GM12874 (cell line): ENCODE data around the gene TNFRSF25.

Source experiments
- TF ChIP-seq, protein P1 (sequence below): IDR thresholded peaks from 2 replicates; pipeline ENCODE4 v1.5.1; 2011; ENCODE audit warnings: low read depth, mild to moderate bottlenecking, control low read depth, low read length, moderate library complexity; ENCODE audit not compliant: insufficient read depth

Gene TNFRSF25

DNA sequence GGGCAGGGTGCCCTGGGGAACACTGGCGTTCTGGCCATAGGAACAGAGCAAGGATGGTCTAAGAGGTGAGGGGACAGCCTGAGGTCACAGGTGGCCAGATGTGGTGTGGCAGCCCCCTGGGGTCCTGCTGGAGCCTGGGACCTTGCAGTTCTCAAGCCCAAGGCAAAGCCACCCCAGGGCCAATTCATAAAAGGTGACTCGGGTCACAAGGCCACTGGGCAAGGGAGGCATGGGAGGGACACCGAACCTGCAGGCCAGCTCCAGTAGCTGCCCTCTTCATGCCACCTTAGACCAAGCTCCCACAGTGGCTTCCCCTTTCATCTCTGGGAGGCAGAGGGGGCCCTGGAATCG lies 19.3 kb downstream of the TNFRSF25 start:
- TF ChIP-seq, protein P1, sequence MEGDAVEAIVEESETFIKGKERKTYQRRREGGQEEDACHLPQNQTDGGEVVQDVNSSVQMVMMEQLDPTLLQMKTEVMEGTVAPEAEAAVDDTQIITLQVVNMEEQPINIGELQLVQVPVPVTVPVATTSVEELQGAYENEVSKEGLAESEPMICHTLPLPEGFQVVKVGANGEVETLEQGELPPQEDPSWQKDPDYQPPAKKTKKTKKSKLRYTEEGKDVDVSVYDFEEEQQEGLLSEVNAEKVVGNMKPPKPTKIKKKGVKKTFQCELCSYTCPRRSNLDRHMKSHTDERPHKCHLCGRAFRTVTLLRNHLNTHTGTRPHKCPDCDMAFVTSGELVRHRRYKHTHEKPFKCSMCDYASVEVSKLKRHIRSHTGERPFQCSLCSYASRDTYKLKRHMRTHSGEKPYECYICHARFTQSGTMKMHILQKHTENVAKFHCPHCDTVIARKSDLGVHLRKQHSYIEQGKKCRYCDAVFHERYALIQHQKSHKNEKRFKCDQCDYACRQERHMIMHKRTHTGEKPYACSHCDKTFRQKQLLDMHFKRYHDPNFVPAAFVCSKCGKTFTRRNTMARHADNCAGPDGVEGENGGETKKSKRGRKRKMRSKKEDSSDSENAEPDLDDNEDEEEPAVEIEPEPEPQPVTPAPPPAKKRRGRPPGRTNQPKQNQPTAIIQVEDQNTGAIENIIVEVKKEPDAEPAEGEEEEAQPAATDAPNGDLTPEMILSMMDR = no peak

DNA sequence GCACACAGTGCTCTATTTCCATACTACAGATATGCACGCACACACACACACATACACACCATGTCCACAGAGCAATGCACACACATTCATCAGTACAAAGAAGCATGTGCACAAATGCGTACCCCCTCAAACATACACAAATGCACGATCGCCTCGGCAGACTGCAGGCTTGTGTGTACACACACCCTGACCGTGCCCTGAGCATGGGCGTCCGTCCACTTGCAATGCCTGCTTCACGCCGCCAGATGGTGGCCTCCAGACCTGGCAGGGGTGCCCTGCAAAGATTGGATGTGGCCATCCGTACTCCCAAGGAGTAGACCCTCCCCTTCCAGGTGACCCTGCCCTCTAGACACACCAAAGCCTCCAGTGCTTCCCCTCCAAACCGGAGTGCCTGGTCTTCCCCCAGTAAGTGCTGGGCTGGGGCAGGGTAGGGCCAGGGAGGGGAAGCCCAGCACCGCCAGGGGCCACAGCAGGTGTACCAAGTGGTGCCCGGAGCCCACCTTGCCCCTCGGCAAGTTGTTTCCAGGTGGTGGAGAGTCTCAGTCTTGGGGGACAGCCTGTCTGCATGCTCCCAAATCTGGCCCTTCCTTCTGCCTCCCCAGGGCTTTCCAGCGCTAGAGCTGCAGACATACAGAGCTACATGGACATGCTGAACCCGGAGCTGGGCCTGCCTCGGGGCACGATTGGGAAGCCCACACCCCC lies 20.8 kb downstream of the TNFRSF25 start:
- TF ChIP-seq, protein P1 = peak; percentile 67

- TF ChIP-seq, protein P1 = no peak
Measured at GRCh38 chr1:6444377-6444776, 21.6 kb downstream of the TNFRSF25 start.

DNA sequence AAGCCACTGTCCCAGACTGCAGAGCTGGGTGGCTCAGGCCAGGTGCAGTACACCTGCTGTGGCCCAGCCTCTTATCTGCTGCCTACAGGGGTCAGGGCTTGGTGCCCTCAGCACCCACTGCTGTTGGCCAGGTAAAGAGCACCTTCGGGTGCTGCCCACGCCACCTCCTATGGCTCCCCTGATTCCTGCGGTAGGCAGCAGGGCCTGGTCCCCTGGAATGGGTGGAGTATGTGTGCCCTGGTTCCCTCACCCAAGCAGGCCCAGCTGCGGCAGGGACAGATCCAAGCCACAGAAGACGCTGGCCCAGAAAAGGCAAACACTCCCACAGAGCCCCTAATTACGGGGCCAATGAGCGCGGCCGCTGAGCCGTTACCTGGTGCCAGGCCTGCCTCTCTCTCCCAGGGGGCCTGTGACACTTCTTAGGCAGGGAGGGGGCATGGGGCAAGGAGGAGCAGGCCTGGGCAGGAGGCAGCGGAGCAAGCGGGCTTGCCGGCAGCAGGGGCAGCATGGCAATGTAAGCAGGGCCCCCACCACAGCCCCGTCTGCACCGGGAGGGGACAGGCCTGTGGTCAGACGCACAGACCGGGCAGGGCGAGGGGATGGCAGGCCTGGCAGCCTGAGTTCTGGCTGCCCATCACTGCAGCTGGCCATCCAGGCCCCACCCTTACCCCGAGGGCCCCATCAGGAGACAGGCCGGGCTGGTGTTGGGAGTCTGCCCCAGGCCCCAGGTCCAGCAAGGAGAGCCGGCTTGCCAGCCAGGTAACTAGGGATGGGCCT lies 22.4 kb downstream of the TNFRSF25 start:
- TF ChIP-seq, protein P1 = no peak

DNA sequence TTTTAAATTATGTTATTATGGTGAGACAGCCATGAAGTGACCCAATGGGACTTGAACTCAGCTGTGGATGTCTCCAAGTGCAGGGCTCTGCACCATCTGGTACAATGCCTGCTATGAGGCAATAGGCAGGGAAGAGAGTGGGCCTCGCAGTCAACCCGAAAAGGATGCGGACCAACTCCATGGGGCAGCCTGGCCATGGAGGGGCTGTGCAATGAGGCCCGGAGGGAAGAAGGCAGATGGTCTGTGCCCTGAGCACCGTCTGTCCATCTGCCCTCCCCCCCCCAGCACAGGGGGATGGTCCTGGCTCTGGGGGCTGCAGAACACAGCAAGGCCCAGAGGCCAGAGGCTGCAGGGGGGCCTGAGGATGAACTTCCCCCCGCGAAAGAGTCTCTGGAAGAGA lies 24.4 kb downstream of the TNFRSF25 start:
- TF ChIP-seq, protein P1 = no peak

GRCh38 chr1:6440198-6441126 lies 25.5 kb downstream of the TNFRSF25 start:
- TF ChIP-seq, protein P1 = peak; percentile 44; the same call in 1 of the 2 replicates

GRCh38 chr1:6438047-6438525 lies 27.9 kb downstream of the TNFRSF25 start:
- TF ChIP-seq, protein P1 = peak; percentile 90
